ENCODE results near the gene FOXQ1. TPM values are rescaled to one million over a fixed set of nuclear protein-coding genes. Genes with fewer than 3 reads are reported as not detected.

FOXQ1 gene
- total and polyA plus RNA-seq, 2 of the 13 experiments (the other 11 are each of a cell fraction or from before 2014, with no cell fraction given) = 35.2 to 39.8 TPM

GRCh38 chr6:1325461-1326309 is 13.8 kb downstream of the FOXQ1 start (continued):
- TF ChIP-seq, protein P1, sequence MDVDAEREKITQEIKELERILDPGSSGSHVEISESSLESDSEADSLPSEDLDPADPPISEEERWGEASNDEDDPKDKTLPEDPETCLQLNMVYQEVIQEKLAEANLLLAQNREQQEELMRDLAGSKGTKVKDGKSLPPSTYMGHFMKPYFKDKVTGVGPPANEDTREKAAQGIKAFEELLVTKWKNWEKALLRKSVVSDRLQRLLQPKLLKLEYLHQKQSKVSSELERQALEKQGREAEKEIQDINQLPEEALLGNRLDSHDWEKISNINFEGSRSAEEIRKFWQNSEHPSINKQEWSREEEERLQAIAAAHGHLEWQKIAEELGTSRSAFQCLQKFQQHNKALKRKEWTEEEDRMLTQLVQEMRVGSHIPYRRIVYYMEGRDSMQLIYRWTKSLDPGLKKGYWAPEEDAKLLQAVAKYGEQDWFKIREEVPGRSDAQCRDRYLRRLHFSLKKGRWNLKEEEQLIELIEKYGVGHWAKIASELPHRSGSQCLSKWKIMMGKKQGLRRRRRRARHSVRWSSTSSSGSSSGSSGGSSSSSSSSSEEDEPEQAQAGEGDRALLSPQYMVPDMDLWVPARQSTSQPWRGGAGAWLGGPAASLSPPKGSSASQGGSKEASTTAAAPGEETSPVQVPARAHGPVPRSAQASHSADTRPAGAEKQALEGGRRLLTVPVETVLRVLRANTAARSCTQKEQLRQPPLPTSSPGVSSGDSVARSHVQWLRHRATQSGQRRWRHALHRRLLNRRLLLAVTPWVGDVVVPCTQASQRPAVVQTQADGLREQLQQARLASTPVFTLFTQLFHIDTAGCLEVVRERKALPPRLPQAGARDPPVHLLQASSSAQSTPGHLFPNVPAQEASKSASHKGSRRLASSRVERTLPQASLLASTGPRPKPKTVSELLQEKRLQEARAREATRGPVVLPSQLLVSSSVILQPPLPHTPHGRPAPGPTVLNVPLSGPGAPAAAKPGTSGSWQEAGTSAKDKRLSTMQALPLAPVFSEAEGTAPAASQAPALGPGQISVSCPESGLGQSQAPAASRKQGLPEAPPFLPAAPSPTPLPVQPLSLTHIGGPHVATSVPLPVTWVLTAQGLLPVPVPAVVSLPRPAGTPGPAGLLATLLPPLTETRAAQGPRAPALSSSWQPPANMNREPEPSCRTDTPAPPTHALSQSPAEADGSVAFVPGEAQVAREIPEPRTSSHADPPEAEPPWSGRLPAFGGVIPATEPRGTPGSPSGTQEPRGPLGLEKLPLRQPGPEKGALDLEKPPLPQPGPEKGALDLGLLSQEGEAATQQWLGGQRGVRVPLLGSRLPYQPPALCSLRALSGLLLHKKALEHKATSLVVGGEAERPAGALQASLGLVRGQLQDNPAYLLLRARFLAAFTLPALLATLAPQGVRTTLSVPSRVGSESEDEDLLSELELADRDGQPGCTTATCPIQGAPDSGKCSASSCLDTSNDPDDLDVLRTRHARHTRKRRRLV (CRISPR knock-in tag; IDR thresholded peaks at IDR 0.05) = 0 out of 2 replicates have a peak, but pooled peaks have one; percentile 61
- TF ChIP-seq ZBTB42 (CRISPR knock-in tag; IDR thresholded peaks at IDR 0.05) = no peak
- peak; percentile 49; the same call in 1 of the 2 replicates for TF ChIP-seq ZNF580 (CRISPR knock-in tag; IDR thresholded peaks at IDR 0.05; ENCODE audit: borderline replicate concordance, low read depth)
- no peak for TF ChIP-seq ADNP (CRISPR knock-in tag; IDR thresholded peaks at IDR 0.05)
- peak; percentile 94 for TF ChIP-seq JUND (CRISPR knock-in tag; IDR thresholded peaks at IDR 0.05)
- no peak for TF ChIP-seq ZNF552 (CRISPR knock-in tag; IDR thresholded peaks at IDR 0.05; ENCODE audit: borderline replicate concordance)
- 0 out of 2 replicates have a peak, but pooled peaks have one; percentile 39 for TF ChIP-seq ZKSCAN8 (CRISPR knock-in tag; IDR thresholded peaks at IDR 0.05; ENCODE audit: borderline replicate concordance)
- TF ChIP-seq GLI4 (CRISPR knock-in tag; IDR thresholded peaks at IDR 0.05; ENCODE audit: borderline replicate concordance) = 0 out of 2 replicates have a peak, but pooled peaks have one; percentile 32
- TF ChIP-seq NFE2L2 (IDR thresholded peaks at IDR 0.05; ENCODE audit: low read length) = peak; percentile 52; the same call in 1 of the 2 replicates
- peak; percentile 71; the same call in 1 of the 2 replicates for TF ChIP-seq ZNF337 (CRISPR knock-in tag; IDR thresholded peaks at IDR 0.05; ENCODE audit: borderline replicate concordance, low read depth)
- TF ChIP-seq PAX8 (CRISPR knock-in tag; IDR thresholded peaks at IDR 0.05; ENCODE audit: borderline replicate concordance) = no peak
- TF ChIP-seq, protein P2, sequence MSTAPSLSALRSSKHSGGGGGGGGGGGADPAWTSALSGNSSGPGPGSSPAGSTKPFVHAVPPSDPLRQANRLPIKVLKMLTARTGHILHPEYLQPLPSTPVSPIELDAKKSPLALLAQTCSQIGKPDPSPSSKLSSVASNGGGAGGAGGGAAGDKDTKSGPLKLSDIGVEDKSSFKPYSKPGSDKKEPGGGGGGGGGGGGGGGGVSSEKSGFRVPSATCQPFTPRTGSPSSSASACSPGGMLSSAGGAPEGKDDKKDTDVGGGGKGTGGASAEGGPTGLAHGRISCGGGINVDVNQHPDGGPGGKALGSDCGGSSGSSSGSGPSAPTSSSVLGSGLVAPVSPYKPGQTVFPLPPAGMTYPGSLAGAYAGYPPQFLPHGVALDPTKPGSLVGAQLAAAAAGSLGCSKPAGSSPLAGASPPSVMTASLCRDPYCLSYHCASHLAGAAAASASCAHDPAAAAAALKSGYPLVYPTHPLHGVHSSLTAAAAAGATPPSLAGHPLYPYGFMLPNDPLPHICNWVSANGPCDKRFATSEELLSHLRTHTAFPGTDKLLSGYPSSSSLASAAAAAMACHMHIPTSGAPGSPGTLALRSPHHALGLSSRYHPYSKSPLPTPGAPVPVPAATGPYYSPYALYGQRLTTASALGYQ (CRISPR knock-in tag; IDR thresholded peaks at IDR 0.05) = peak; percentile 95
- TF ChIP-seq RFX3 (CRISPR knock-in tag; IDR thresholded peaks at IDR 0.05) = no peak
- peak; percentile 17; the same call in 1 of the 2 replicates for TF ChIP-seq MYC (CRISPR knock-in tag; IDR thresholded peaks at IDR 0.05; ENCODE audit: borderline replicate concordance)
- TF ChIP-seq, protein P3, sequence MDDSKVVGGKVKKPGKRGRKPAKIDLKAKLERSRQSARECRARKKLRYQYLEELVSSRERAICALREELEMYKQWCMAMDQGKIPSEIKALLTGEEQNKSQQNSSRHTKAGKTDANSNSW (CRISPR knock-in tag; IDR thresholded peaks at IDR 0.05; ENCODE audit: borderline replicate concordance) = no peak
- peak; percentile 85 for TF ChIP-seq MBD4 (IDR thresholded peaks at IDR 0.05; ENCODE audit: borderline replicate concordance, low read length)
- TF ChIP-seq ZNF616 (CRISPR knock-in tag; IDR thresholded peaks at IDR 0.05; ENCODE audit: low read depth) = 0 out of 2 replicates have a peak, but pooled peaks have one; percentile 50
- TF ChIP-seq ETV6 (CRISPR knock-in tag; conservative IDR thresholded peaks at IDR 0.05) = 0 out of 2 replicates have a peak, but pooled peaks have one; percentile 26
